H9 (cell line): ENCODE data around the gene STARD4. TPM values are rescaled to one million over a fixed set of nuclear protein-coding genes. Genes with fewer than 3 reads are reported as not detected.

ENCODE experiments used
- DNase-seq: peaks from one replicate; pipeline ENCODE4 v3.0.0-alpha.2; 2017
- H2AFZ ChIP-seq: one replicate; pipeline ENCODE4 v1.6.1; 2013; ENCODE audit warnings: mild to moderate bottlenecking, low read length, control low read depth, moderate library complexity
- H2AK5ac ChIP-seq: 2 replicates; pipeline ENCODE4 v1.6.1; 2013; ENCODE audit warnings: low read length, control low read depth, mixed read lengths; ENCODE audit not compliant: insufficient read length
- H2BK120ac ChIP-seq: one replicate; pipeline ENCODE4 v1.6.1; 2013; ENCODE audit warnings: low read depth, mild to moderate bottlenecking, low read length, control low read depth, inconsistent platforms; ENCODE audit not compliant: poor library complexity, severe bottlenecking
- H2BK12ac ChIP-seq: 2 replicates; pipeline ENCODE4 v1.6.1; 2013; ENCODE audit warnings: low read length, control low read depth, mixed read lengths, low read depth; ENCODE audit not compliant: insufficient read length
- H2BK15ac ChIP-seq: 2 replicates; pipeline ENCODE4 v1.6.1; 2013; ENCODE audit warnings: low read depth, low read length, control low read depth
- H2BK20ac ChIP-seq: one replicate; pipeline ENCODE4 v1.6.1; 2013; ENCODE audit warnings: low read depth, mild to moderate bottlenecking, low read length, control low read depth, inconsistent platforms; ENCODE audit not compliant: poor library complexity, severe bottlenecking
- H2BK5ac ChIP-seq: 2 replicates; pipeline ENCODE4 v1.6.1; 2013; ENCODE audit warnings: low read length, control low read depth, mixed read lengths; ENCODE audit not compliant: insufficient read length
- H3K14ac ChIP-seq: 2 replicates; pipeline ENCODE4 v1.6.1; 2013; ENCODE audit warnings: low read length, control low read depth; ENCODE audit not compliant: insufficient read depth
- H3K18ac ChIP-seq: 2 replicates; pipeline ENCODE4 v1.6.1; 2013; ENCODE audit warnings: low read depth, mild to moderate bottlenecking, mixed read lengths, low read length, control low read depth; ENCODE audit not compliant: insufficient read length
- H3K23ac ChIP-seq: 2 replicates; pipeline ENCODE4 v1.6.1; 2013; ENCODE audit warnings: low read length, control low read depth, mixed read lengths, low read depth; ENCODE audit not compliant: insufficient read length
- H3K23me2 ChIP-seq: 2 replicates; pipeline ENCODE4 v1.6.1; 2013; ENCODE audit warnings: low read depth, mild to moderate bottlenecking, mixed read lengths, low read length, control low read depth; ENCODE audit not compliant: insufficient read length, poor library complexity, severe bottlenecking
- H3K27ac ChIP-seq: 2 replicates; pipeline ENCODE4 v1.5.1; 2013; ENCODE audit warnings: low read length, control low read depth, mixed read lengths, low read depth; ENCODE audit not compliant: insufficient read length
- H3K27me3 ChIP-seq: 2 replicates; pipeline ENCODE4 v1.6.1; 2013; ENCODE audit warnings: low read length, control low read depth, inconsistent platforms; ENCODE audit not compliant: insufficient read depth
- H3K4ac ChIP-seq: 2 replicates; pipeline ENCODE4 v1.6.1; 2013; ENCODE audit warnings: low read depth, mild to moderate bottlenecking, control low read depth, inconsistent platforms, low read length, moderate library complexity
- H3K4me1 ChIP-seq: 2 replicates; pipeline ENCODE4 v1.6.1; 2013; ENCODE audit warnings: low read length, control low read depth, inconsistent platforms; ENCODE audit not compliant: insufficient read depth
- H3K4me2 ChIP-seq: 2 replicates; pipeline ENCODE4 v1.6.1; 2013; ENCODE audit warnings: low read length, control low read depth, mixed read lengths; ENCODE audit not compliant: insufficient read length, insufficient read depth
- H3K56ac ChIP-seq: 2 replicates; pipeline ENCODE4 v1.6.1; 2013; ENCODE audit warnings: low read depth, mild to moderate bottlenecking, mixed read lengths, low read length, control low read depth; ENCODE audit not compliant: insufficient read length
- H3K79me1 ChIP-seq: 2 replicates; pipeline ENCODE4 v1.6.1; 2013; ENCODE audit warnings: low read depth, mild to moderate bottlenecking, moderate library complexity, low read length, control low read depth, inconsistent platforms; ENCODE audit not compliant: insufficient read depth, poor library complexity, severe bottlenecking
- H3K79me2 ChIP-seq: 2 replicates; pipeline ENCODE4 v1.6.1; 2013; ENCODE audit warnings: low read length, control low read depth, inconsistent platforms; ENCODE audit not compliant: insufficient read depth
- H3K9ac ChIP-seq: 2 replicates; pipeline ENCODE4 v1.6.1; 2013; ENCODE audit warnings: low read length, control low read depth, mixed read lengths; ENCODE audit not compliant: insufficient read length; ENCODE audit errors: extremely low read depth
- H3K9me3 ChIP-seq: one replicate; pipeline ENCODE4 v1.6.1; 2013; ENCODE audit warnings: low read depth, low read length, inconsistent platforms; ENCODE audit not compliant: control insufficient read depth
- H3T11ph ChIP-seq: one replicate; pipeline ENCODE4 v1.6.1; 2013; ENCODE audit warnings: mild to moderate bottlenecking, low read length, control low read depth, inconsistent platforms
- H4K20me1 ChIP-seq: one replicate; pipeline ENCODE4 v1.6.1; 2013; ENCODE audit not compliant: control insufficient read depth, insufficient read length, insufficient read depth
- H4K5ac ChIP-seq: 2 replicates; pipeline ENCODE4 v1.6.1; 2013; ENCODE audit warnings: low read depth, mild to moderate bottlenecking, mixed read lengths, low read length, control low read depth; ENCODE audit not compliant: insufficient read length
- H4K8ac ChIP-seq: replicated peaks from 2 replicates; pipeline ENCODE4 v1.6.1; 2013; ENCODE audit warnings: low read length, control low read depth, mixed read lengths, low read depth; ENCODE audit not compliant: insufficient read length
- H4K91ac ChIP-seq: 2 replicates; pipeline ENCODE4 v1.6.1; 2013; ENCODE audit warnings: low read depth, mild to moderate bottlenecking, moderate library complexity, mixed read lengths, low read length, control low read depth; ENCODE audit not compliant: insufficient read length
- H3K27ac Mint-ChIP-seq, 3 experiments: 2 replicates in 2 of 3; 3 replicates in 1 of 3; pipeline ENCODE4 v1.8.0; 2020 to 2021; ENCODE audit warnings: mixed read lengths in 3 of 3, mild to moderate bottlenecking in 1 of 3, moderate library complexity in 1 of 3
- H3K27me3 Mint-ChIP-seq: 2 replicates; pipeline ENCODE4 v1.8.0; 2021; ENCODE audit warnings: low read depth, mild to moderate bottlenecking, moderate library complexity, mixed read lengths
- H3K36me3 Mint-ChIP-seq, 3 experiments: 2 replicates in 2 of 3; 3 replicates in 1 of 3; pipeline ENCODE4 v1.8.0; 2020 to 2021; ENCODE audit warnings: low read depth in 3 of 3, mixed read lengths in 3 of 3; ENCODE audit not compliant: insufficient read depth in 1 of 3
- H3K4me1 Mint-ChIP-seq, 2 experiments: 2 replicates each; pipeline ENCODE4 v1.8.0; 2020; ENCODE audit warnings: mixed read lengths in 2 of 2
- H3K4me3 Mint-ChIP-seq, 2 experiments: 2 replicates in 1 of 2; 3 replicates in 1 of 2; pipeline ENCODE4 v1.8.0; 2020 to 2021; ENCODE audit warnings: mild to moderate bottlenecking in 2 of 2, mixed read lengths in 2 of 2, moderate library complexity in 1 of 2
- H3K9me3 Mint-ChIP-seq, 2 experiments: 2 replicates in 1 of 2; 3 replicates in 1 of 2; pipeline ENCODE4 v1.8.0; 2020; ENCODE audit warnings: mild to moderate bottlenecking in 2 of 2, mixed read lengths in 2 of 2, moderate library complexity in 1 of 2
- CTCF ChIP-seq: fragments of 200-600 bp; sonication (generic); conservative IDR thresholded peaks from 3 replicates; pipeline ENCODE4 v1.8.0; 2021; ENCODE audit warnings: antibody characterized with exemption, mild to moderate bottlenecking
- WGBS: extraction: QIAGEN DNeasy Blood & Tissue Kit; methylation state at CpG from one replicate; pipeline ENCODE4 v1.1.7; 2013; ENCODE audit warnings: missing lambda C conversion rate, low lambda C conversion rate, mixed read lengths; ENCODE audit not compliant: insufficient read length; ENCODE audit errors: extremely low coverage; 5-methylcytosine and 5-hydroxymethylcytosine counted together
- total RNA-seq: library from RNA; stranded (reverse); gene quantifications from 2 replicates; pipeline ENCODE4 v1.2.1, GENCODE V29; 2021

STARD4 gene
- total RNA-seq, 1 experiment from 2014 or later, result 28.7 TPM

GRCh38 chr5:111551161-111551560, 38.8 kb upstream of the STARD4 start:
- Mint-ChIP-seq H3K4me3 (no peak overlapping the region), H3K27ac (peak overlapping the region in 1 of 3 experiments; percentile 93; a peak in 3 of 7 replicates), H3K36me3 (peaks cover 0 to 5% (median 0%) of the 10 kb centered on the region in 3 experiments; a peak in 1 of 7 replicates), H3K27me3 (no peaks in the 10 kb centered on the region), H3K9me3 (peaks cover 0 to 2% of the 10 kb centered on the region in 2 experiments; a peak in 2 of 5 replicates), H3K4me1 (peaks cover 40 to 41% of the 10 kb centered on the region in 2 experiments)
- WGBS, result no CpG with 5 or more reads among the region's 1 CpG
- H2BK15ac ChIP-seq, result no peak overlapping the region
- no peak overlapping the region for H2AK5ac ChIP-seq
- no peak overlapping the region for H4K5ac ChIP-seq
- no peak overlapping the region for H2BK12ac ChIP-seq
- H3K79me2 ChIP-seq, result no peaks in the 10 kb centered on the region
- no peak overlapping the region for H3K56ac ChIP-seq
- H3K4ac ChIP-seq, result no peak overlapping the region
- H3K4me2 ChIP-seq, result no peak overlapping the region
- H4K91ac ChIP-seq, result no peak overlapping the region
- H2BK20ac ChIP-seq, result no peak overlapping the region
- TF ChIP-seq CTCF, result no peak
- H3K23ac ChIP-seq, result no peak overlapping the region
- H3T11ph ChIP-seq, result no peak overlapping the region
- no peak overlapping the region for H2AFZ ChIP-seq
- DNase-seq, result no peak
- H3K27ac ChIP-seq, result no peak overlapping the region
- H4K8ac ChIP-seq, result no peak overlapping the region
- H2BK120ac ChIP-seq, result no peak overlapping the region
- no peak overlapping the region for H3K9ac ChIP-seq
- no peaks in the 10 kb centered on the region for H4K20me1 ChIP-seq
- H3K79me1 ChIP-seq, result no peaks in the 10 kb centered on the region
- H3K27me3 ChIP-seq, result no peaks in the 10 kb centered on the region
- no peaks in the 10 kb centered on the region for H3K23me2 ChIP-seq
- peaks cover 9% of the 10 kb centered on the region; the same call in 1 of the 2 replicates for H3K4me1 ChIP-seq
- H3K18ac ChIP-seq, result no peak overlapping the region
- H3K9me3 ChIP-seq, result no peaks in the 10 kb centered on the region
- H3K14ac ChIP-seq, result no peak overlapping the region
- no peak overlapping the region for H2BK5ac ChIP-seq
